ENCODE results near the gene CHRNA4. TPM values are rescaled to one million over a fixed set of nuclear protein-coding genes. Genes with fewer than 3 reads are reported as not detected.

Gene CHRNA4
- total RNA-seq, 1 donor from 2014 or later: 0.16 TPM

DNA sequence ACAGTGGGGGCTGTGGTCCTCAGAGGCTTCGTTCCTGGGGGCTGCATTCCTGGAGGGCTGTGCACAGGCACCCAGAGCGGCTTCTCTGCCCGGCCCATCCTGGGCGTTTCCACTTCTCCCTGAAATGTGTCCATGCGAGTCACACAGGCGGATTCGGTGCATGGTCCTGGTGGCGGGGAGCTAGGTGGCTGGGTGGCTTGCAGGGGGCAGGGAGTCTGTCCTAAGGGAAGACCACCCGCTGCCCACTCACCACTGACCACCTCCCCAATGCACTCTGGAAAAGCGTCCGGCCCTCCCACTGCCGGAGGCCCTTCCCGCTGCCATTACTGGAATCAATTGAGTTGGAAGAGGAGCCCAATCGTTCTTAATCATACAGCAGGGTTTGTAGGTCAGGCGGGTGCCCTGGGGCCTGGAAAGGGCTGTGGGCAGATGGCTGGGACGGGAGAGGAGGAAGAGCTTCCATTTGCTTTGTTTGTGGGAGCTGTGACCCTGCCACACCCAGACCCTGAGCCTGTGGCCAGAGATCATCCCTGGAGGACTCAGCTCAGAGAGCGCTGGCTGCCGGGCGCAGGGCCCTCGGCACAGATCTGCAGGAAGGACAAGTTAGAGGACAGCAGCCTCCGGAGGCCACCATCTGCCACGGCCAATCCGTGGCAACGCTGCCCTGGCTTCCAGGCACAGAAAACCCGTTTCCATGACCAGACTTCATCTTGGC is 6.4 kb downstream of the CHRNA4 start:
- intact Hi-C loops (cut with DNase I): no loop called here
- DNase-seq (ENCODE audit: low spot score): no peak

DNA sequence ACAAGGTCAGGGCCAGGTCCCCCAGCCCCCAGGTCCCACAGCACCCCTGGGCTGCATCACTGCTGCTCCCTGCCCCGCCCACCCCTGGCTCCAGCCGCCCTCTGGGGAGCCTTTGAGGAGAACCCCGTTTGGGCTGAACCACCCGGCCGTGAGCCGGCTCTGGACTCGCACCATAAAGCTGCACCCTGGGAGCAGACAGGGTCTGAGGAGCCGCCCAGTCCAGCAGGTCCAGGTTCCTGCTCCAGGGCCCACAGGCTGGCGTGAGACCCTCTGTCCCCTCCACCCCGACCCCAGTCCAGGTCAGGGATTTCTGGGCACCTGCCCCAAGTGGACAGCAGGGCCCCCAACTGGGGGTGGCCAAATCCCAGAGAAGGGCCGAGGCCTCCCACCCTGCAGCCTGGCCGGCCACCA is 8.3 kb downstream of the CHRNA4 start:
- no peak for DNase-seq (ENCODE audit: low spot score)
- intact Hi-C loops (cut with DNase I): no loop called here

DNA sequence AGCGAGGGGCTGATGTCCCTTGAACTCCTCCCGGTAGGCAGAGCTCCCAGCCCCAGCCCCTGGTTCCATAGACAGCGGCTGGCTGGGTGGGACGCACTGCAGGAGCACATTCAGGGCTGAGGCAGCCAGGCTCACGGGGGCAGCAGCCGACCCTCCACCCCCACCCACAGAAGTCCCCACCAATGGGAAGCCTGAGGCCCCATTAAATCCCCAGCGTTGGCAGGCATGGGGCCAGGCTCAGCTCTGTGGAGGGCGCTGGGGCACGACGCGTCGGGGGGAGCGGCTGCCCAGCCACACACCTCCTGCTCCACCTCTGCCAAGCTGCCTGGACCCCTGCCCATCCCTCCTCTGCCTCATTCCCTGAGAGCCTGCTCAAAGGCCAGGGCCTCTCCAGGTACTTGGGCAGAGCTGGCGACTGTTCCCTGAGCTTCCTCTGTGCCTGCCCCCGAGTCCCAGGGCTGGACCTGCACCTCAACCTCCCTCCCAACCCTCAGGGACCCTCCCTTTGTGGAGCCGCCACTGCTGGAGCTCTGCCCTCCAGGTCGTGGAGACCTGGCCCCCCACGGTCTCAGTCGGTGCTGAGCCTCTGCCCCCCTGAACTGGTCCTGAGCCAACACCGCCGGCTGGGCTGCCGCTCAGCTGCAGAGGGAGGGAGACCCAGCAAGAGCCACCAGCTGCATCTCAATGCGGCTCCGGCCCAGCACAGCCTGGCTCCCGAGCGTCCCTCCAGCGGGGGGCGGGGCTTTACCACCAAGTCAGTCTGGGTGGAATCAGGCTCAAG is 9.1 kb downstream of the CHRNA4 start:
- DNase-seq (ENCODE audit: low spot score): no peak
- intact Hi-C loops (cut with DNase I): no loop called here

DNA sequence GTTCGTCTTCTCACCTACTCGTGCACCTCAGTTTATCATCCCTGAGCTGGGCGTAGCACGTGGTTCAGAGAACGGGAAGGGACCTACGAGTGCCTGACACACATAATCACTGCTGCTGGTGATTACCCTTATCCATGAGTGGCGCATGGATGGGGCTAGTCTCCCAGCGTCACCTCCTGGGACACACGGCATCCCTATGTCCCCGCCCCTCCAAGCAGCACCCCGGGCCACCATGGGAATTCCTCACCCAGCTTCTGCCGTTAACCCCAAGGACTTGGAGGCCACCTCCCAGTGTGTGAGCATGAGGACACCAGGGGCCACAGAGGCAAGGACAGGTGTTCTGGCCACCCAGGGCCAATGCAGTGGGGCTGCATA is 9.8 kb downstream of the CHRNA4 start:
- DNase-seq (ENCODE audit: low spot score): no peak
- intact Hi-C loops (cut with DNase I): no loop called here

DNA sequence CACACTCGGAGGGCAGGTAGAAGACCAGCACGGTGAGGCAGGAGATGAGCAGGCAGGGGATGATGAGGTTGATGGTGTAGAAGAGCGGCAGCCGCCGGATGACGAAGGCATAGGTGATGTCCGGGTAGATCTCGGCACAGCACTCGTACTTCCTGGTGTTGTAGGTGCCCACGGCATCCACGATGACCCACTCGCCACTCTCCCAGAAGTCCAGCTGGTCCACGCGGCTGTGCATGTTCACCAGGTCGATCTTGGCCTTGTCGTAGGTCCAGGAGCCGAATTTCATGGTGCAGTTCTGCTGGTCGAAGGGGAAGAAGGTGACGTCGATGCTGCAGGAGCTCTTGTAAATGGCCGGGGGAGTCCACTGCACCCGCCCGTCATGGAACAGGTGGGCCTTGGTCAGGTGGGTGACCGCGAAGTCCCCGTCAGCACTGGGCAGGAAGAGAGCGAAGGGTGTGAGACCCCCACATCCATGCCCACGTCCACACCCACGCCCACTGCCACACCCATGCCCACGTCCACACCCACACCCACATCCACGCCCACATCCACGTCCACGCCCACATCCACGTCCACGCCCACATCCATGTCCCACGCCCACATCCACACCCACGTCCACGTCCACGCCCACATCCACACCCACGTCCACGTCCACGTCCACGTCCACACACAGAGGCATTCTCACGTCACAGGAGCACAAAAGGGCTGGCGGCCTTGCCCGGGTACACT is 10.4 kb downstream of the CHRNA4 start:
- intact Hi-C loops (cut with DNase I): no loop called here
- DNase-seq (ENCODE audit: low spot score): no peak

DNA sequence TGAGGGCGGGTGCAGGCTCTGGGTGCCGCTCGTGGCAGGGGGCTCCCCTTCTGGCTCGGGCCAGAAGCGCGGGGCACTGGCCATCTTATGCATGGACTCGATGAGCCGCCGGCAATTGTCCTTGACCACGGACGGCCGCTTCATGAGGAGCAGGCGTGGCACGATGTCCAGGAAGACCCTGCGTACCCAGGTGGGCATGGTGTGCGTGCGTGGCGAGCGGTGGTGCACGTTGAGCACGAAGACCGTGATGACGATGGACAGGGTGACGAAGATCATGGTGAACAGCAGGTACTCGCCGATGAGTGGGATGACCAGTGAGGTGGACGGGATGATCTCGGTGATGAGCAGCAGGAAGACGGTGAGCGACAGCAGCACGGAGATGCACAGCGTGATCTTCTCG is 11.0 kb downstream of the CHRNA4 start:
- no peak for DNase-seq (ENCODE audit: low spot score)
- intact Hi-C loops (cut with DNase I): no loop called here

DNA sequence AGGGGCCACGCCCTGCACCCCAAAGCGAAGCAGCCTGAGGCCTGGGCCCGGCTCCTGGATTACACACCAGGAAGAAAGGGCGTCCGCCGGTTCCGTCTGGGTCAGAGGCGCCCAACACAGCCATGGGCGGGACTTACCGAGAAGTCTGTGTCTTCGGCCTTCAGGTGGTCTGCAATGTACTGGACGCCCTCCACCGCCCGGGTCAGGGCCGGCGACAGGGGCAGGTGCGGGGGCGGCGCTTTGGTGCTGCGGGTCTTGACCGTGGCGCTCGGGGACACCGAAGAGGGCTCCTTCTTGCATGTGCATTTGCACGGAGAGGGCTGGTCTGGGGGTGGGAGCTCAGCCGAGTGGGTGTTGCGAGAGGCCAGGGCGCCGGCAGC is 11.6 kb downstream of the CHRNA4 start:
- intact Hi-C loops (cut with DNase I): no loop called here
- DNase-seq (ENCODE audit: low spot score): no peak

DNA sequence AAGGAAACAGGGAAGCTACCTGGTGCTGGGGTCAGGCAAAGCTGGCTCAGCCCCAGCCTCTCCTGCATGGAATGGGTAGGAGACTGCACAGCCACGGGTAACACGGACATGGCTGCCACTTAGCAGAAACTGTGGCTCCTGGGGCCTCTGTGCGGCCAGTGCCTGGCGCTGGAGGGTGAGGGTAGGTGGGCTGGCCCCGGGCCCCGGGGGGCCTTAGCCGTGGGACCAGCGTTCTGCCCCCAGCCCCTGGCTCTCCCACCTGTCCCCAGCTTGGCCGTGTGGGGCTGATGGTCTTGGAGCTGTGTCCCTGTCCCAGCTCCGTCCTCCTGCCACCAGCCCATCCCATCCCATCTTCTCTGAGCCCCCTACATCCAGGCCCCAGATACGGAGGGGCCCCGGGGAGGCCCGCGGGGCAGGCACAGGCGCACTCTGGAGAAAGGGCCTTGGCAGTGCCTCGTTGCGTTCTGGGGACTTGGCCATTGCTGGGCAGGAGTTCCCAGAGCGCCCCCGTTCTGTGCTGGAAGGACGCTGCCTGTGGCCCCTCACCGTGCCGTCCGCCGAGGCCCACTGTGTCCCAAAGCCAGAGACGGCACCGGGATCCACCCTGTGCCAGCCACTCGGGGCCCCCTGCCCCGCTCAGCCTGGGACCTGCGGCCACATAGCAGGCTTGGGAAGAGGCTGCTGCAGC is 12.2 kb downstream of the CHRNA4 start:
- intact Hi-C loops (cut with DNase I): no loop called here
- no peak for DNase-seq (ENCODE audit: low spot score)

DNA sequence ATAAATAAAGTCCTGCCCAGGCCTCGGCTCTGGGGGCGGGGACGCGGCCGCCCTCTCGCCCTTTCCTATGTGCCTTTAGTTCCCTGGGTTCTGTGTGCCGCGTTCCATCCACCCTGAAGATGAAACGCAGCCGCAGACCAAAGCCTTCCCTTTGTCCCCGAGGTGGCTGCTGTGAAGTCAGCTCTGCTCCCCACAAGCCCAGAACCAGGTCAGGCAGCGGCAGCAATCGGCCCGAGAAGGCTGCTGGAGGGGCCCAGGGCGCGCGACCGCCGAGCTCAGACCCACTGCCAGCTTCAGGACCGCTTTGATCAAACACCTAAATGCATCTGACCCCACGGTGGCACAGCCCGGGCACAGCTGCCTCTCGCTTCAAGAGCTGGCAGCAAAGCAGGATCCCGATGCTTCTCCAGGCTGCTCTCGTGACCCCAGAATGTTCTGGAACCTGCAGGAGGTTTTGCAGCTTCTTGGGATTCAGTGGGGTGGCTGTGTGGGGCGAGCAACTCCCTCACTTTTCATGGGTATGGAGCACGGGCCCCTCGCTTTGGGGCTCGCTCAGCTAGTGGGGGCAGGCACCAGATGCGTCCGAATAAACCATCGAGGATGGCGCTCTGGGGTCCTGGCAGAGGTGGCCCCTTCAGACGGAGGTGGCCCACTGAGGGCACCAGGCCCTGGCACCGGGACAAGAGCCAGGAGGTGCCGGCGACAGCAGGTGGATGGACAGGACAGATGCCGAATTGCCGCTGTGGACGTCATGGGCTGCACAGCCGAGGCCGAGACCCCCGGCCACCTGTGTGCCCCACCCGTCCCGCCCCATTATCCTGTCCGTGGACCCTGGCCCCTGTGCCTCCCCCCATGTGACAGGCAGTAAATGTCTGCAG is 13.0 kb downstream of the CHRNA4 start:
- intact Hi-C loops (cut with DNase I): no loop called here
- peak; percentile 72 for DNase-seq (ENCODE audit: low spot score)

DNA sequence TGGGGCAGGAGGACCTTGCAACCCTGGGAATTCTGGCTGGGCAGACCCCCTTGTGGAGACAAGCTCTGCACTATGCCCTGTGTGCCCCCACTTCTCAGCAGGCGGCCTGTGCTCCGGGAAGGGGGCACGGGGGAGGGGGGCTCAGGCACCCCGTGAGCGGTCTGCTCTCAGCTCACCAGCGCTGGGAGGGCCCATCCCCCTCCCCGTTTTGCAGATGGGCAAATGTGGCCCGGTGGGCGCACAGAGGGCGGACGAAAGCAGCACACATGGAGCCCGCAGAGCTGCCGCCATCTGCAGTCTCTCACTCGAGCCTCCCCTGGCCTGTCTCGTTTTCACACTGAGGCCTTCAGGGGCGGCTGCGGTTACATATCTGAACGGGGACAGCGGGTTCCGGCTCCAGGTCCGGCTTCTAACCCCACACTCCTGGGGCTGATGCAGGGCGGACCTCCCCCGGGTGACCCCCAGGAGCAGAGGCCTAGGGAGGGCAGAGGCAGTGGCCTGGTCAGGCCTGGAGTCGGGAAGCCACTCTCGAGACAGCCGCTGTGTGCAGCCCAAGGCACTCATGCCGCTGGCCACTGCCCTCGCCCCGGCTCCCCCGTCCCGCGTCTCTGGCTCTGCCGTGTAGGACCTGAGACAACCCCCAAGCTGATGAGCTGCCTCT is 13.9 kb downstream of the CHRNA4 start:
- DNase-seq (ENCODE audit: low spot score): peak; percentile 39
- intact Hi-C loops (cut with DNase I): no loop called here

DNA sequence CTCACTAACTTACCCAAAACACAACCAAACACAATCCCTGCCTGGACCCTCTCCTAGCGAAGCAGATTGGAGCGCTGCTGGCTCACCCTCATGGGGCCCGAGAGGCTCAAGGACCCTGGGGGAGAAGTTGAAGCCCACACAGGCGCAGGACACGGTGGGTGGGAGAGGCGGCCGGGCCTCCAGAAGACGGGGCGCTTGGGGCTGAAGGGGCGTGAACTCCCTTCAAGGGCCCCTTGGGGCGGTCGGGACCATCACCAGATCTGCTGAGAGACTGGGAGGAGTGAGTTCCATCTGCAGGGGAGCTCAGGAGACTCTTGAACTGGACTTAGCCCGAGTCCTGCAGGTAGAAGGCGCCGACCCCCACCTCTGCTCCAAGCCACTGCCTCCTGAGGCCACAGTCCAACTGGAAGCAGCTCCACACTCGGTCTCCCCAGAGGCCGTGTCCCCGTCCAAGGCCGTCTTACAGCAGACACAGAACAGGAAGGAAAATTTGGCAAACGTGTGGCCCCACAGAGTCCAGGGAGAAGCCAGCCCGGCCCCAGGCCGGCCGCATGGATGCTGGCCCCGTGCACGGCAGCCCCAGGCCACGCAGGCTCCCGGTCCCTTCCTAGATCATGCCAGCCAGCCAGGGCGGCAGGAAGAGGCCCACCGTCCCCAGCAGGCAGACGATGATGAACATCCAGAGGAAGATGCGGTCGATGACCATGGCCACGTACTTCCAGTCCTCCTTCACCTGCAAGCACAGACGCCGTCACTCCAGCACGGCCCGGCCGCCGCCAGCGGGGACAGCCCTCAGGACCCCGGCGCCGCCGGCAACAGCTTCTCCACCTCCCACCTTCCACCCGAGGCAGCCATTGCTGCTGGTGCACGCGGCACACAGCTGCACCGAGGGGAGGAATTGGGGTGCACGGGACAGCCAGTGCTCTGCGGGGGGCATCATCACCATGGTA is 14.7 kb downstream of the CHRNA4 start:
- no peak for DNase-seq (ENCODE audit: low spot score)
- intact Hi-C loops (cut with DNase I): no loop called here

DNA sequence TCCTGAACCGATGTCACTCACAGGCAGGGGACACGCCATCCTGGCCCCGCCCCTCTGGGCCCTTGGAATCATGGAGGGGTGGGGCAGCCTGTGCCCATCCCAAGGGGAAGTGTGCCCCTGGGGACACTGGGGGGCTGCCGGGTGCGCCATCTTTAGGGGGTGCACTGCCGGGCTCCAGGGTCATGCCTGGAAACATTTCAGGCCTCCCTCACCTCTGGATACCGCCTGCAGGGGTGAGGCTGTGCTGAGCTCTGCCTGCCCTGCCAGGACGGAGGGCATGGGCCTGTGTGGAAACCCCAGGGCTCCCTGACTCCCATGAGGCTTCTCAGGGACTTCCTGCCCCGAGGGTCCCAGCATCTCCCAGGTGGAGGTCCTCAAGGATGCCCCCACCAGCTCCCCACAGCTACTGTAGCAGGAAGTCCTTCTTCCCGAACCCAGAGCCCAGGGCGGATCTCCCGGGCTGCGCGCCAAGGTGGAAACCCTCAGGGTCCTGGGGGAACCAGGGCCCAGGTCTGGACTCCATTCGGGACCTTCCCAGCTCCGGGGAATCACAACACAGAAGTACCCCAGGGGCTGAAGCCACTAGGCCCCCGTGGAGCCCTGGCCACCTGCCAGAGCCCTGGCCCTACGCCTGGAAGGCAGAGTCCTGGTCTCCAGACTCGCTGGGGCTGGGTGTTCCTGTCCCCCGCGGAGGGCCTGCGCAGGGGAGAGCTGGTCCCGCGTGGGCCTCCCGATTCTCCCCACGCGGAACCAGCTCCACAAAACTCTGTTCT is 15.6 kb downstream of the CHRNA4 start:
- intact Hi-C loops (cut with DNase I): no loop called here
- no peak for DNase-seq (ENCODE audit: low spot score)

DNA sequence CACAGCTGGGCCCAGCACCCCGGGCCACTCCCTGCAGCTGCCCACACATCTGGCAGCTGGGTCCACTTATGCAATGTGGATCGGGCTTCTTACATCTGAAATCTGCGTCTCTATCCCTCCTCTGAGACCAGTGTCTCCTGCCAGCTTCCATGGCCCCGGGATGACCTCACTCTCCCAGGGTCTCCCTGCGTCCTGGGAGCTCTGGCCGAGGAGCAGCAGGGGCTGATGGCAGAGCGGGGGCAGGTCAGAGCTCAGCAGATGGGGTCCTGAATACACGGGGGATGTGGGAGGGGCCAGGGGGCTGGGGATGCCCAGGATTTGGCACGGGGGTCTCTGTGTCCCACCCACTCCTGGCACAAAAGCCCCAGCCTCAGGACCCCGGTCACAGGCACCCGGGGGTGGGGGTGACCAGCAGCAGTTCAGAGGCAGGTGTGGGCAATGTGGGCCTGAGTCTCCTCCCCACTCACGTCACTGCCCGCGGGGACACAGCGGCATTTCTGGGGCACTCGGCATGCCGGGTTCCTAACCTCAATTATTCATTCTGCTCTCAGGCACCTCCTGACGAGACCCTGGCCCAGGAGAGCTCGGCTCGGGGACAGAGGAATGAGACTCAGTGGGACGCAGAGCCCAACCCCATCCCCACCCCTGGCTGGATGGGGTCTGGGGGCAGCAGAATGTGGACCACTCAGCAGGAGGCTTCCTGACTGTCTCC is 16.4 kb downstream of the CHRNA4 start:
- intact Hi-C loops (cut with DNase I): no loop called here
- no peak for DNase-seq (ENCODE audit: low spot score)

DNA sequence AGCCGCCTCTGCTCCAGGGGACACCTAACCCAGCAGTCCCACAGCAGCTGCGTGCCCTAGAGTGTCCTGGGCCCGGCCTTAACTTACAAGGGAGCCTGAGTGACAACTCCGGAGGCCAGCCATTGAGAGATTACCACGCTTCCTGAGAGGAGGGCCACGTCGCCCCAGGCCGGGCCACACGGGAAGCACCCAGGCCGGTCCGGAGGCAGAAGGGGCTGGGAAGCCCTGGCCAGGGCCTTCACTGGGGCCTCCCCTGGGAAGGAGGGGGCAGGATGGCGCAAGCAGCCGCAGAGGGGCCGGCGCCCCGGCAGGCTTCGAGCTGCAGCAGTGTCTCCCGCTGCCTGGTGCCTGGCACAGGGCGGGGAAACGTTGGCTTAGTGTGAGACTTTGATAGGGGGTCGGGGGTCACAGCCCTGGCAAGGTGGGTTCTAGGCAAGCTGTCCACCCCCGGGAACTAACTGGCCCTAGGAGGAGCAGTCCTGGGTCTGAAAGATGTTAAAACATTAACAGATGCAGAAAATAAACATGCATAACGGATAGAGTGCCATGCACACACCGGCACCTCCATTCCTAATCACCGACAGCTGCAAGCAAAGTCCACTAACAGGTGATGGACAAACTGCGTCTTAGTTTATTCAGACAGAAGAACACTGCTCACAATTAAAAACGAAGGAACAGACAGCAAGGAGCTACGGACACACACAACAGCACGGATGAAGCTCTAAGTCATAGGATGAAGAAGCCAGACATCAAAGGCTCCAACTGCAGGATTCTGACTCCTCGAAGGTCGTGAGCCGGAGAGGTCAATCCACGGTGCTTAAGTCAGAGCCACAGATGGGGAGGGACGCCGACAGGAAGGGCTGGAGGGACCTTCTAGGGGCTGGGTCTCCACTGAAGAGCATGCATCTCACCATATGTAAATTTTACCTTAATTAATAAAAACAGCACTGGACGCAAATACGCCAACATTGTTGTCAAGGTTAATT is 17.4 kb downstream of the CHRNA4 start:
- no peak for DNase-seq (ENCODE audit: low spot score)
- intact Hi-C loops (cut with DNase I): no loop called here

All from cardiac septum (tissue), 1 donor.